Medulla oblongata (tissue), 1 donor: Measurements from ENCODE around the gene FUT8.

Source experiments
- DNase-seq: peaks from one replicate; pipeline ENCODE4 v3.0.0-alpha.2; 2015; ENCODE audit errors: extremely low spot score

The FUT8 gene

DNA sequence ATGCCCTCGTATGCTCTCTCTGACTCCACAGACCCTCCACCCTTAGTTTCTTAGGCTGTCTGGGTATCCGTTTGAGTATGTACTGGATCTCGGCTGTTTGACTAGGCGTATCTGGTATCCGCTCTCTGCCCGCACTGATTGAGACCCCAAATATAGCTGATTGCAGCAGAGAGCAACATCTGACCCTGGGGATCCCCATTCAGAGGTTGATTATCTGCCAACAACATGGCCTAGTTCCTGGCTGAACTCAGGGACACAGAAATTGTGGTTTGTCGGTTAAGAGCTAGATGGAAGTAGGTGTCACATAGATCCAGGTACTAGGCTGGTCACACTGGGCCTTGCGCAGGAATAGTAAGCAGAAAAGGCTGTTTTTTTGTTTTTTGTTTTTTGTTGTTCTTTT lies 359.9 kb downstream of the FUT8 start:
- no peak for DNase-seq

DNA sequence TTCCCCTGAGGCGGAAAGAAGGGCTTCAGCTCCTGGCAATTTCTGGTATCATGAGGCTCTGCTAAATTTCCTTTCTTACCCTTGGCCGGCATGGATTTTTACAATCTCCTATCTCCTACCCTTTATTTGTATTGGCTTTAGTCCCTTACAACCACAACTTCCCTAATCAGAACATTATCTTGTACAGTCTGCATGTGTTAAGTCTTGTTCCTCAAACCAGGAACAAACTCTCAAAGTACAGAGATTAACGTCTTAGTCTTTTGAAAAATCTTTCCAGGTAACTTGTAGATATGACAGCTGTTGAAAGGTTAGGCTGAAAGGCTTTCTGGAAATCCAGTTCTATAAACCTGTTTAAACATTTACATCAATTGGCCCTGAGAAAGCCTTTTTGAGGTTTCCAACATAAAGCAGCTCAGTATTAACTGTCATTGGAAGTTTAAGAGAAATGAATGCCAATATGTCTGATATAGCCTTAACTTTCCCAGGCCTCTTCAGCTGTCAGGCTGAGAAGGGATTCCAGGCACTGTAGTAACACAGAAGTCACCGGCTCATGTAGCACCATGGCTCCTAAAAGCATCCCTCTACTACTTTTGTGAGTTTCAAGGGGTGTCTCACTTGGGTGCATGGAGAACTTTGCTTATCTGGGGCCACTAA lies 360.5 kb downstream of the FUT8 start:
- peak; percentile 11 for DNase-seq

DNA sequence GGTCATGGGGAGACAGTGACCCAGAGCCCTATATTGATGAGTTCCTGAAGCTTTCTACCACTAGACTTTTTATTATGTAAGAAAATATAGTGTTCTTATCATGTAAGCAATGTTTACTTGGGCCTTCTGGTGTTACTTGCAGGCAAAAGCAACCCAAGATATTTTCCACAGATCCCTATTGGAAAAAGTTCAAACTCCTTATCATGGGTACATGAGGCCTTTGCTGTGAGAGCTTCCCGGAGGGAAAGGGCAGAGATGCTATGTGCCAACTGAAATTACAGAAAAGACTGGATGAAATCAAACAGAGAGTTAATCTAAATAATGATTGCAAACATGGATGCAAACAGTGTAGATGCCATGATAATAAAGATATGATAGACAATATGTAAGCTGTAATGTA lies 361.5 kb downstream of the FUT8 start:
- DNase-seq, result no peak

DNA sequence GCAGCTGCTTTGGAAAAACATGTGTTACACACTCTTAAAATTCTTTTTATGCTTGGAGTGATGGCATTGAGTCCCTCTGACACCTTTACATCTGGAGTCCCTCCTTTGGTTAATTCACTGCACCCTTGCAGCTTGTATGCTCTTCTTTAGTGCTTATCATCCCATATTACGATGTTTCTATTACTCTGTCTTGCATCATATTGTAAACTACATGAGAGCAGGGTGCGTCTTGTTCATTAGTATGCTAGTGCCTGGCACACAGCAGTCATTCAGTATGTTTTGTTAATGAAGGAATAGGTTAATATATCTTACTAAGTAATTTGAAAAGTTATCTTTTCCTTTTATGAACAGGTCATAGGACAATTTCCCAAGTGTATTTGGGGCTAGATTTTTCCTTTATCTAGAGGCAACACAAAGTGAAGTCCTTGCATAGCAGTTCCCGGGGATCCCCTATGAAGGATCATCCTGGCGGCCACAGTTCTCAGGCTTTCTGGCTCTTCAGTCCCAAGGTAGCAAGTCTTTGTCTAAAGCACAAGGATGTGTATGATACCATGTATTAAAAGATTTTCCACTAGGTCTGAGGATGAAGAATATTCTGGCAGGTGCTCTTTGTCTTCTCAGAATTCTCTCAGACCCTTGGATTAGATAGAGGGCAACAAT lies 363.8 kb downstream of the FUT8 start:
- DNase-seq, result no peak

DNA sequence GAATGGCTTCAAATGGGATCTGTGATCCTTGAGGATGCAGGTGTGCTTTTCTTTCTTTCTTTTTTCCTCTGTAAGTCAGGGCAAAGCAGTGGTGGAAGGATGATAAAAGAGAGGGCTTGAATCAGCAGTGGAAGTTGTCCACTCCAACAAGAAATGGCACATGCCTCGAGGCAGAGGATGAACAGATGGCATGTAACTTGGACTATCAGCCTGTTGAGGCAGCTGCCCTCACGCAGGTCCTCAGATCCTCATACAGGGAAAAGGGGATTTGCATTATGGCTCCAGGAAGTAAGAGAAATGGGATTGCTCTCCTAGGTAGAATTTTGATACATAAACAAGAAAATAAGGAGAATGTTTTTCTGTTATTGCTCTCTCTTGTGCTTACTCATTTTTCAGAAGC lies 368.0 kb downstream of the FUT8 start:
- no peak for DNase-seq

DNA sequence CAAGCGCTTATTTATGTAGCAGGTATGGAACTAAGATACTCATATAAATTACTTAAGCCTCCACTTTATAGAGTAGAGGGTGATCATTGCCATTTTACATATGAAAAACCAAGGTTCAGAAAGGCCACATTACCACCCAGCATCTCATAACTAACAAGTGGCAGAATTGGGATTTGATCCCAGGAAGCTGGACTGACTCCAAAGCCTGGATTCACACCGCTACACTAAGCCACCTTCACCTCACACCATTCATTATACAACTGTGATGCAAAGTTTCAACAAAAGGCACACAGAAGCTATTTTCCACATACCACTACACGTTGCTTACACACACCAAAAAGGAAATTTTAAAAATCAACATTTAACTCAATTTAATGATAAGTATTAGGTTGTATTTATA lies 370.6 kb downstream of the FUT8 start:
- no peak for DNase-seq

DNA sequence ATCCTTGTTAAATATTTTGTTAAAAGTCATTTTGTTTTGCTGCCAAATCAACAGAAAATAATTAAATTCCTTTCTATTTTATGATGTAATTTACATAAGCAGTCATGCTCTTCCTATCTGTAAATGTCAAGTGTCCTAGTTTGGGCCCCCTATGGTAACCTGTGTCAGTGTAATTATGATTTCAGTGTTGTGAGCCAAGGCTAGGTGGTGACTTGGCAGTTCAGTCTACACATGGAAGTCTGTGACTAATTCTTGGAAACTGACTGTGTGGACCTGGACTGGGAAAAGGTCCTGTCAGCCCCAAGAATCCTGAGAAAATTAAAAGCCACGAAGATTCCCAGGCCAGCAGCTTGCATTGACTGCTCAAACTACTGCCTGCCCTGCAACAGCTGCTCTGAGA lies 371.0 kb downstream of the FUT8 start:
- DNase-seq, result peak; percentile 4

DNA sequence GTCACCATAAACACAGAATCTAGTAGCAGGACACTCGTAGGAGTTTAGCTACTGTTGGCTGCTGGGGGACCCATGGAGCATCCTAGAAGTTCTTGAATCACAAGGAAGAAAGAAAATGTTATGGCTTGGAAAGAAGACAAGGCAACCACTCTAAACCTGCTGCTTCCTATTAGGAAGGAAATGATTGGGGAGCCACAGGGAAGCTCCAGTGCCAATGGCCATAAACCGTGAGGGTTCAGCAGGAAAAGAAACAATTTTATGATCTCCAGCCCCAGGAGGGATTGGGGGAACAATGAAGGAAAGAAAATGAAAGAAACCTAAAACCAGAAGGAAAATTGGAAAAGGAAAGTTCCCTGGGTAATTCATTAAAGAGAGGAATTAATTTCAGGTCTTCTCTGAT lies 372.0 kb downstream of the FUT8 start:
- DNase-seq, result no peak

DNA sequence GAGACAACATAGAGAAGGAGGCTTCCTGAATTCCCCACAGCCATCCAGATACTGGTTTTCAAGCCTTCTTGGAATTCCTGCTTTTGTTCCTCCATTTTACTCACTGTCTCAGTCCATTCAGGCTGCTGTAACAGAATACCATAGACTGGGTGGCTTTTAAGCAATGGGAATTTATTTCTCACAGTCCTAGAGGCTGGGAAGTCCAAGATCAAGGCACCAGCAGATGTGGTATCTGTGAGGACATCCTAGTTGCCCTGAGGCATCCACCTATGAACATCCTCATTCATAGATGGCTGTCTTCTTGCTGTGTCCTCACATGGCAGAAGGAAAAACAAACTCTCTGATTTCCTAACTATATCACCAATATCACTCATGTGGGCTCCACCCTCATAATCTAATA lies 374.9 kb downstream of the FUT8 start:
- DNase-seq, result no peak

DNA sequence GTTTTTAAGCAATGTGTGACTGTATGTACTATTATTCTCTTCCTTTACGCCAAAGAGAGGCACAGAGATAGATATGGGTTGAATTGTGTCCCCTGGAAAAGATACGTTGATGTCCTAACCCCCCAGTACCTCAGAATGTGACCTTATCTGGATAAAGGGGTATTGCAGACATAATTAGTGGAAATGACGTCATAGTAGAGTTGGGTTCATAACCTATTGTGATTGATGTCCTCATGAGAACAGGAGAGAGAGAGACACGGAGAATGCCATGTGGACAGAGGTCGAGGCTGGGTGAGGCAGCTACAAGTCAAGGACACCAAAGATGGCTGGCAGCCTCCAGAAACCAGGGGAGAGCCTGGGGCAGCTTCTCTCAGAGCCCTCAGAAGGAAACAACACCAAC lies 376.3 kb downstream of the FUT8 start:
- DNase-seq, result no peak

DNA sequence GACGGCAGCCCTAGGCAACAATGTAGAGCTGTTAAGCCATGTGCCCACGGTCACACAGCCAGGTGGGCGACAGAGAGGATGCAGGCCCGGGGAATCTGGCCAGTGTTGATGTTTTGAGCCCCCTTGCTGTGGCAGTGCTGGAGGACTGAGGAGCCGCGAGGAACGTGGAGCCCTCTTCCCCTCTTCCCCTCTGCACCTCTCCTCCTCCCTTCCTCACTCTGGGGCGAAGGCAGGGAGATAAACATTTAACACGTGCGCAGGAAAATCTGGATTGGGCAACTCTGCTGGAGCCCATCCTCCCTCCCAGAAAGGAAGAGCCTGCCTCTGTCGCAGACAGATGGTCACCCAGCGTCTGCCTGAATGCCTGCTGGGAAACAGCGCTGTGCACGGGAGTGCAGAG lies 376.8 kb downstream of the FUT8 start:
- DNase-seq, result no peak

DNA sequence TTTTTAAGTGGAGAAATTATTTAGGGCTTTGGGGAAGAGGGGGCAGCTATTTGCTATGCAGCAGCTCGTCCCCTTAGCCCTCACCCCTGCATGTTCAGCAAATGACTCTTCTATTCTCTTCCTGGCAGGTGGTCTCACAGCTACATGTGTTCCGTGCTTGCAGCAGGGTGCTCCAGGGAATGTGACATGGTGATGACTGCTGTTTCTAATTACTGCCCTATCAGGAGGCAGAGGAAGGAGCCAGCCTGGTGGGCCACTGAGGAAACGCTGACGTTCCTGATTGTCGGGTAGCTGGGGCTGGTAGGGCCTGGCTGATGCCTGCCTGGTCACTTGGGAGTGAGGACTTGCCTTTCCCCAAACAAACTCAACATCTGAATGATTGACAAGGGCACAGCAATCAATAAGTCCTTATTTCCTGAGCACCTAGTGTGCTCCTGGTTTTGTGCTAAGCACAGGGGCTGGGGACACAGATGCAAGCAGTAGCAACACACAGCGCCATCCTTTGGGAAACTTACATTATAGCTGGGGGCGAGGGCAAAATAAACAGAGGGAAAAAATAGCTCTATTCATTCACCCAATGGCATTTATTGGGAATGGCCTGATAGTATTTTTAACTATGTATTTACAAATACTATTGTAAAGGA lies 377.8 kb downstream of the FUT8 start:
- no peak for DNase-seq

DNA sequence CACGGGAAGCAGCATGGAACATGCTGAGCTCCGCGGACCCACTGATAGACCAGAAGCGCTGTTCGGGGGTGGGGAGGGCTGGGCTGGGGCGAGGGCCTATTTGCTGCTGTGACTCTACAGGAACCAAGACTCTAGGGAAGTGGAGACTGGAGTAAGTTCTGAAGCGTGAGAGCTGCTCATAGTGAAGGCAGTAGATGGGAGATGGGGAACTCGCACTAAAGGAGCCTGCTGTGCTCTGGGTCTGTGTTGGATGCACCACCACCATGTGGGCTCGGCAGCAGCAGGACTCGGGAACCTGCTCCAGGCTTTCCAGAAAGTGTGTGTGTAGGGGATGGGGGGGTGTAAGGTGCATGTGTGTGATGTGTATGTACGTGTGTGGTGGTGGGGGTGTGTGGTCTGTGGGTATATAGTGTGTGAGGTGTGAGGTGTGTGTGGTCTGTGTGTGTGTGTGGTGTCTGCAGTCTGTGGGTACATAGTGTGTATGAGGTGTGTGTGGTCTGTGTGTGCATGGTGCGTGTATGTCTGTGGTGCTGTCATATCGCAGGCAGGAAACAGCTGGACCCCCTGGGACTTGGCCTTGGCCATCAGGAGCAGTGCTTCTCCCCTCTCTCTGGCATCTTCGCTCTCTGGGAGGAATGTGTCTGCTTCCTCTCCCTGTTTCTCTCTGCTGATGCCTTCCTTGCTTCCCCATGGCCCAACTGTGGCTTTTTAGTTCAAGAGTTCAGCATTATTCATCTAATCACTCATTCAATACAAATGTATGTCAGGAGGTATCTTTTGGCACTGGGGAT lies 378.9 kb downstream of the FUT8 start:
- DNase-seq, result no peak

DNA sequence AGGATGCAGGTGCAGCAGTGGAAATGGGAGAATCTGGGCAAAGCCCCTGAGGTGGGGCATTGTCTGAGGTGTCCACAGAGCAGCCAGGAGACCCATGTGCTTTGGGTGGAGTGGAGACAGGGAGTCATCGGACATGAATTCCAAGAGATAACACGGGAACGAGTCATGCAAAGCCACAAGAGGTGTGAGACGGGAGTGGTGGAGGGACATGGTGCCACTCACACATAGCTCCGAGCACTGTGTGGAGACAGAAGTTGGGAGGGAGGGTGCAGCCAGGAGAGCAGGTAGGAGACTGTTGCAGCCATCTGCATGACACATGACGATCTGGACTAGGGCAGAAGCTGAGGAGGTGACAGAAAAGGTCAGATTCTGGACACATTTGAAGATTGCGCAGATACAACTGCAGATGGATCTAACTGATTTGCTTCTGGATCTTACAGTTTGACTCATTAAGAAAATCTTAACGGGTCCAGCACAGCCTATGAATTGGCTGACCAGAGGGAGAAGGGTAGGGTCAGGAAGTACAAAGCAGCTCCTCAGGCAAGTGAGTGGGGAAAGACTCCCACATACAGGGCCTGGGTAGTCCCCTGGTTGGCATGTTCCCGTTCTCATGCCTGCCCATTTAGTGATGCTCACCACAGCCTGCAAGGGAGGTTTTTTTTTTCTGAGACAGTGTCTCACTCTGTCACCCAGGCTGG lies 379.8 kb downstream of the FUT8 start:
- no peak for DNase-seq
